Esophagus squamous epithelium (tissue), 4 donors: Measurements from ENCODE around the gene CBR1.

ENCODE experiments used
- POLR2A ChIP-seq, 4 donors: fragments of 450-650 bp; IDR thresholded peaks; one replicate each; pipeline ENCODE4 v1.6.1; 2017; ENCODE audit warnings: antibody characterized with exemption in 4 of 4, mild to moderate bottlenecking in 4 of 4, moderate library complexity in 3 of 4
- TF ChIP-seq, protein P1 (sequence below), 6 experiments: fragments of 450-650 bp in 4 of 6; fragments of 200-600 bp in 2 of 6; sonication (generic) in 2 of 6; IDR thresholded peaks; one replicate each; pipeline ENCODE4 v1.5.1; 2016 to 2019; ENCODE audit warnings: antibody characterized with exemption in 6 of 6, mild to moderate bottlenecking in 4 of 6, moderate library complexity in 4 of 6

- TF ChIP-seq, protein P1, sequence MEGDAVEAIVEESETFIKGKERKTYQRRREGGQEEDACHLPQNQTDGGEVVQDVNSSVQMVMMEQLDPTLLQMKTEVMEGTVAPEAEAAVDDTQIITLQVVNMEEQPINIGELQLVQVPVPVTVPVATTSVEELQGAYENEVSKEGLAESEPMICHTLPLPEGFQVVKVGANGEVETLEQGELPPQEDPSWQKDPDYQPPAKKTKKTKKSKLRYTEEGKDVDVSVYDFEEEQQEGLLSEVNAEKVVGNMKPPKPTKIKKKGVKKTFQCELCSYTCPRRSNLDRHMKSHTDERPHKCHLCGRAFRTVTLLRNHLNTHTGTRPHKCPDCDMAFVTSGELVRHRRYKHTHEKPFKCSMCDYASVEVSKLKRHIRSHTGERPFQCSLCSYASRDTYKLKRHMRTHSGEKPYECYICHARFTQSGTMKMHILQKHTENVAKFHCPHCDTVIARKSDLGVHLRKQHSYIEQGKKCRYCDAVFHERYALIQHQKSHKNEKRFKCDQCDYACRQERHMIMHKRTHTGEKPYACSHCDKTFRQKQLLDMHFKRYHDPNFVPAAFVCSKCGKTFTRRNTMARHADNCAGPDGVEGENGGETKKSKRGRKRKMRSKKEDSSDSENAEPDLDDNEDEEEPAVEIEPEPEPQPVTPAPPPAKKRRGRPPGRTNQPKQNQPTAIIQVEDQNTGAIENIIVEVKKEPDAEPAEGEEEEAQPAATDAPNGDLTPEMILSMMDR (IDR thresholded peaks at IDR 0.05): no peak
- TF ChIP-seq POLR2A (IDR thresholded peaks at IDR 0.05): no peak
Measured at GRCh38 chr21:36096398-36097290, 26.8 kb downstream of the CBR1 start.
